ENCODE measurements around the gene CALM1. TPM values are rescaled to one million over a fixed set of nuclear protein-coding genes. Genes with fewer than 3 reads are reported as not detected.

Gene CALM1
- 347 and 430 TPM in 2 replicates for total RNA-seq (ENCODE audit: low replicate concordance)
- long read RNA-seq, full-length matches to known transcripts: 839 of 903 reads
- long read RNA-seq, partial matches to known transcripts: 3 of 903 reads
- long read RNA-seq, other reads (novel, unspliced or antisense): 61 of 903 reads

DNA sequence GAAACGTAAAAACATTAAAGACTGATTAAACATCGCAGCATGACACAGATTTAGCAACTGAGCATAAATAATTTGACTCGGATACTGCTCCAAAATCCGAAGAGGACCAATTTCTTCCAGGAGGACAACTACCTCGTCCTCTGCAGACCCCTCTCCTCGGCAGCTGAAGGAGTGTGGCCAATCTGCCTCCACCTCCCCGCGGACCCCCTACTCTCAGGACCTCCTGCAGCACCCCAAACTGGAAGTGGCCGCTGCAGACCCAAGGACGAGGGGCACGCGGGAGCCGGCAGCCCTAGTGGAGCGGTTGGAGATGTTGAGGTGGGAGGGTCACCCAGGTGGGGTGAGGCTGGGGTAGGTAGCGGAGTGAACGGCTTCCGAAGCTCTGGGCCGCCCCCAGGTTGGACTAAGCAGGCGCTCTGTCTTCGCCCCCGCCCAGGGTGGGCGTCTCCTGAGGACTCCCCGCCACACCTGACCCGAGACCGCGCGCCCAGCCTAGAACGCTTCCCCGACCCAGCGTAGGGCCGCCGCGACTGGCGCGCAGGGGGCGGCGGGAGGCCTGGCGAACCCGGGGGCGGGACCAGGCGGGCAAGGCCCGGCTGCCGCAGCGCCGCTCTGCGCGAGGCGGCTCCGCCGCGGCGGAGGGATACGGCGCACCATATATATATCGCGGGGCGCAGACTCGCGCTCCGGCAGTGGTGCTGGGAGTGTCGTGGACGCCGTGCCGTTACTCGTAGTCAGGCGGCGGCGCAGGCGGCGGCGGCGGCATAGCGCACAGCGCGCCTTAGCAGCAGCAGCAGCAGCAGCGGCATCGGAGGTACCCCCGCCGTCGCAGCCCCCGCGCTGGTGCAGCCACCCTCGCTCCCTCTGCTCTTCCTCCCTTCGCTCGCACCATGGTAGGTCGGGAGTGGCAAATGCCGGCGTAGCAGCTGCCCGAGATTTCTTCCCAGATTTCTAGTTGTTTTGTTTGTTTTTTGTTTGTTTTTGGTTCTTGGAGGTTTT lies at the start of gene CALM1:
TSS of gene CALM1 (plus strand) at position 689 of the 999 bp plus-strand sequence. CDS start at position 891, 202 bp downstream.
- Mint-ChIP-seq H3K4me1 (ENCODE audit: unreplicated experiment) (peaks cover 19% of the 10 kb centered on the region), H3K36me3 (peaks cover 17% of the 10 kb centered on the region), H3K27me3 (no peaks in the 10 kb centered on the region), H3K9me3 (no peaks in the 10 kb centered on the region), H3K27ac (peak within 1 kb of the TSS; percentile 89), H3K4me3 (peak within 1 kb of the TSS; percentile 94)
- TF ChIP-seq, protein P1, sequence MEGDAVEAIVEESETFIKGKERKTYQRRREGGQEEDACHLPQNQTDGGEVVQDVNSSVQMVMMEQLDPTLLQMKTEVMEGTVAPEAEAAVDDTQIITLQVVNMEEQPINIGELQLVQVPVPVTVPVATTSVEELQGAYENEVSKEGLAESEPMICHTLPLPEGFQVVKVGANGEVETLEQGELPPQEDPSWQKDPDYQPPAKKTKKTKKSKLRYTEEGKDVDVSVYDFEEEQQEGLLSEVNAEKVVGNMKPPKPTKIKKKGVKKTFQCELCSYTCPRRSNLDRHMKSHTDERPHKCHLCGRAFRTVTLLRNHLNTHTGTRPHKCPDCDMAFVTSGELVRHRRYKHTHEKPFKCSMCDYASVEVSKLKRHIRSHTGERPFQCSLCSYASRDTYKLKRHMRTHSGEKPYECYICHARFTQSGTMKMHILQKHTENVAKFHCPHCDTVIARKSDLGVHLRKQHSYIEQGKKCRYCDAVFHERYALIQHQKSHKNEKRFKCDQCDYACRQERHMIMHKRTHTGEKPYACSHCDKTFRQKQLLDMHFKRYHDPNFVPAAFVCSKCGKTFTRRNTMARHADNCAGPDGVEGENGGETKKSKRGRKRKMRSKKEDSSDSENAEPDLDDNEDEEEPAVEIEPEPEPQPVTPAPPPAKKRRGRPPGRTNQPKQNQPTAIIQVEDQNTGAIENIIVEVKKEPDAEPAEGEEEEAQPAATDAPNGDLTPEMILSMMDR (conservative IDR thresholded peaks at IDR 0.05): no peak
- peak; percentile 97 for DNase-seq (ENCODE audit: extremely low spot score, unreplicated experiment)

DNA sequence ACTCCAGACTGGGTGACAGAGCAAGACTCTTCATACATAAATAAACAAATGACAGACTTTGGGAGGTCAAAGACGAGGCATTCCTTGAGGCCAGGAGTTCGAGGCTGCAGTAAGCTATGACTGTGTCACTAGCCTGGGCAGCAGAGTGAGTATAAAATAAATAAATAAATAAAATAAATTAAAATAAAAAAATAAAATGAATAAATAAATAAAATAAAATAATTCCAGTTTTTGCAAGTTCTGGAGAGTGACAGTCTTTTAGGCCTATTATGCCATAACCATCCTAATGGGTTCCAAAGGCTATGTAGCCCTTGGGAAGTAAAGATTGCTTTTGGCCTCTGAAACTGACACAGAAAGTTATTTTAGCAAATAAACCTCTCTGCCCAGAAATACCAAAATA lies 48.6 kb upstream of the CALM1 start:
- no peak overlapping the region for H3K27ac Mint-ChIP-seq
- no peaks in the 10 kb centered on the region for H3K4me1 Mint-ChIP-seq (ENCODE audit: unreplicated experiment)
- H3K27me3 Mint-ChIP-seq: no peaks in the 10 kb centered on the region
- no peak overlapping the region for H3K4me3 Mint-ChIP-seq
- H3K36me3 Mint-ChIP-seq: no peaks in the 10 kb centered on the region
- no peaks in the 10 kb centered on the region for H3K9me3 Mint-ChIP-seq
- TF ChIP-seq, protein P1 (conservative IDR thresholded peaks at IDR 0.05): no peak
- DNase-seq (ENCODE audit: extremely low spot score, unreplicated experiment): no peak

DNA sequence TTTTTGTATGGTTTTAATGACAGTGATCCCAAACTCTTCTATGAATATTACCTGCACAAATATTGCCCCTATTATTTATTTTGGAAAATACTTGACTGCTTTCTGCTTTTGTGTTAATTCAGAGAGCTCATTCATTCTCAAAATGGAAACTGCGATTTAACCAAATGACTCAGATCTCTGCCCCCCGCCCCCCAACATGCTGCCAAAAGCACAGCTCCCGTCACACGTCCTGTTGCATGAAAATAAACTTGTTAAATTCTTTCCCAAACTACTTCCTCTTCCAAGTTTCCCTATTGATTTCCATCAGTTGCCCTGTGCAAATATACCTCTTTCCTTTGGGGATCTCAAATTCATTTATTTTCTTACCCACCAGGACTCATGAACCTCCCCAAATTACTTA lies 47.1 kb upstream of the CALM1 start:
- no peaks in the 10 kb centered on the region for H3K4me1 Mint-ChIP-seq (ENCODE audit: unreplicated experiment)
- no peak overlapping the region for H3K4me3 Mint-ChIP-seq

DNA sequence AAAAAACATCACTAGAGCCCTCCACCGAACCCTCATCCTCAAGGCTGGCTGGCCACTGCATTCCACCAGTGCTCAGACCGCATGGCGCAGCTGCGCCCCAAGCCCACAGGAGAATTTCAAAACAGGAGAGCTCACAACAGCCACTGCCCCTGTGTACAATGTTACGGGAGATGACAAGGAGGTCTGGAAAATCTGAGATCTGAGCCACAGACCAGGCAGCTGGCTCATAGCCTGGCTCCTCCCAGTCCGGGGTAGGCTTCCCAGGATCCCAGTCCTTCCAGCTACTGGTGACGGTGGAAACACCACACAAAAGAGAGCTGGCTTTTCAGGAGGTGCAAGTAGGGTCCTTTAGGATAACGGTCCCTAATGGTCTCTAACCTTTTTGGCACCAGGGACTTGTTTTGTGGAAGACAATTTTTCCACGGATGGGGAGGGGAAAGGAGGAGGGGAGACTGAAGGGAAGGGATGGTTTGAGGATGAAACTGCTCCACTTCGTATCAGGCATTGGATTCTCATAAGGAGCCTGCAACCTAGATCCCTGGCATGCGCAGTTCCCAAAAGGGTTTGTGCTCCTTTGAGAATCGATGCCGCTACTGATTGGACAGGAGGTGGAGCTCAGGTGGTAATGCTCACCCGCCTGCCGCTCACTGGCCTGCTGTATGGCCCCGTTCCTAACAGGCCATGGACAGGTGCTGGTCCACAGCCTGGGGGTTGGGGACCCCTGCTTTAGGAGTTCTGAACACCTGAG lies 42.1 kb upstream of the CALM1 start:
- Mint-ChIP-seq H3K4me3 (no peak overlapping the region), H3K27me3 (peaks cover 8% of the 10 kb centered on the region), H3K36me3 (no peaks in the 10 kb centered on the region), H3K9me3 (no peaks in the 10 kb centered on the region), H3K27ac (no peak overlapping the region), H3K4me1 (ENCODE audit: unreplicated experiment) (no peaks in the 10 kb centered on the region)
- TF ChIP-seq, protein P1 (conservative IDR thresholded peaks at IDR 0.05): no peak
- DNase-seq (ENCODE audit: extremely low spot score, unreplicated experiment): no peak

More for the DNA sequence above, 47.1 kb upstream of the CALM1 start:
- DNase-seq (ENCODE audit: extremely low spot score, unreplicated experiment): no peak
- Mint-ChIP-seq H3K9me3 (no peaks in the 10 kb centered on the region), H3K27ac (no peak overlapping the region), H3K36me3 (no peaks in the 10 kb centered on the region), H3K27me3 (no peaks in the 10 kb centered on the region)
- TF ChIP-seq, protein P1 (conservative IDR thresholded peaks at IDR 0.05): no peak
